PC-9 (cell line): ENCODE measurements around the gene DGKZ.

Experiments used
- CTCF ChIP-seq: fragments of 200-600 bp; sonication (generic); conservative IDR thresholded peaks from 2 replicates; pipeline ENCODE4 v1.6.1; 2017; ENCODE audit warnings: mixed run types, antibody characterized with exemption, mild to moderate bottlenecking, moderate library complexity
- EZH2 ChIP-seq: fragments of 200-600 bp; sonication (generic); IDR thresholded peaks from 2 replicates; pipeline ENCODE4 v1.8.0; 2017; ENCODE audit warnings: antibody characterized with exemption, low read depth

GRCh38 chr11:46426233-46426991, 79.1 kb downstream of the DGKZ start:
- TF ChIP-seq CTCF (no peak), EZH2 (no peak)
